Liver (tissue), 3 donors: Measurements from ENCODE around the gene SYT17.

Source experiments
- ATF3 ChIP-seq: IDR thresholded peaks from 2 replicates; pipeline ENCODE4 v1.6.1; 2016; ENCODE audit warnings: antibody characterized with exemption
- CTCF ChIP-seq: fragments of 150-350 bp; IDR thresholded peaks from 2 replicates; pipeline ENCODE4 v1.5.1; 2017; ENCODE audit warnings: improper control_type of control experiment, low read depth, low read length; ENCODE audit not compliant: missing input control
- EGR1 ChIP-seq, 2 donors: IDR thresholded peaks; 2 replicates each; pipeline ENCODE4 v1.6.1; 2016 to 2018; ENCODE audit warnings: antibody characterized with exemption in 2 of 2, low read depth in 2 of 2
- GABPA ChIP-seq, 2 donors: IDR thresholded peaks in 1 of 2; conservative IDR thresholded peaks in 1 of 2; 2 replicates each; pipeline ENCODE4 v1.6.1; 2016; ENCODE audit warnings: antibody characterized with exemption in 2 of 2, mild to moderate bottlenecking in 1 of 2, moderate library complexity in 1 of 2
- HNF4G ChIP-seq: IDR thresholded peaks from 2 replicates; pipeline ENCODE4 v1.6.1; 2016; ENCODE audit warnings: antibody characterized with exemption
- MAX ChIP-seq: IDR thresholded peaks from 2 replicates; pipeline ENCODE4 v1.6.1; 2016; ENCODE audit warnings: antibody characterized with exemption
- RAD21 ChIP-seq, 2 donors: IDR thresholded peaks; 2 replicates each; pipeline ENCODE4 v1.6.1; 2016; ENCODE audit warnings: antibody characterized with exemption in 2 of 2, mild to moderate bottlenecking in 2 of 2
- REST ChIP-seq: IDR thresholded peaks from 2 replicates; pipeline ENCODE4 v1.6.1; 2016; ENCODE audit warnings: antibody characterized with exemption, mild to moderate bottlenecking
- RXRA ChIP-seq, 2 donors: IDR thresholded peaks; 2 replicates each; pipeline ENCODE4 v1.6.1; 2017 to 2018; ENCODE audit warnings: antibody characterized with exemption in 2 of 2, mild to moderate bottlenecking in 1 of 2
- SP1 ChIP-seq: IDR thresholded peaks from 2 replicates; pipeline ENCODE4 v1.6.1; 2018; ENCODE audit warnings: antibody characterized with exemption, mild to moderate bottlenecking
- TAF1 ChIP-seq: conservative IDR thresholded peaks from 2 replicates; pipeline ENCODE4 v1.6.1; 2016; ENCODE audit warnings: antibody characterized with exemption, mild to moderate bottlenecking
- YY1 ChIP-seq: IDR thresholded peaks from 2 replicates; pipeline ENCODE4 v1.6.1; 2016; ENCODE audit warnings: antibody characterized with exemption, mild to moderate bottlenecking
- donor health status: healthy.
- donor health status: healthy.

GRCh38 chr16:19286827-19287226 lies 118.8 kb downstream of the SYT17 start:
- TF ChIP-seq CTCF (no peak), MAX (no peak), GABPA (IDR thresholded peaks at IDR 0.05 in 1 of 2, conservative IDR thresholded peaks at IDR 0.05 in 1 of 2) (no peak), RAD21 (IDR thresholded peaks at IDR 0.05) (no peak), SP1 (no peak), REST (no peak), TAF1 (no peak), EGR1 (IDR thresholded peaks at IDR 0.05; ENCODE audit: low read depth in 2 of 2) (no peak), RXRA (IDR thresholded peaks at IDR 0.05) (no peak), YY1 (no peak), ATF3 (no peak), HNF4G (no peak)
